Smooth muscle cell (in vitro differentiated cells): ENCODE results near the gene UCK1. TPM values are rescaled to one million over a fixed set of nuclear protein-coding genes. Genes with fewer than 3 reads are reported as not detected.

Experiments
- DNase-seq: peaks from one replicate; lab custom pipeline; 2025; ENCODE audit not compliant: unreplicated experiment; lab: John Stamatoyannopoulos, UW
- H2AFZ ChIP-seq: fragments of 200-600 bp; sonication (generic); 2 replicates; pipeline ENCODE4 v1.6.0; 2016; ENCODE audit warnings: antibody characterized with exemption, low read depth, mild to moderate bottlenecking
- H3F3A ChIP-seq: fragments of 200-600 bp; sonication (generic); 2 replicates; pipeline ENCODE4 v1.6.0; 2017; ENCODE audit warnings: antibody characterized with exemption, low read depth
- H3K27ac ChIP-seq: fragments of 200-600 bp; sonication (generic); 2 replicates; pipeline ENCODE4 v1.5.1; 2016; ENCODE audit warnings: low read depth, mild to moderate bottlenecking
- H3K27me3 ChIP-seq: fragments of 200-600 bp; sonication (generic); 2 replicates; pipeline ENCODE4 v1.6.1; 2016; ENCODE audit warnings: low read depth, mild to moderate bottlenecking
- H3K36me3 ChIP-seq: fragments of 200-600 bp; sonication (generic); 2 replicates; pipeline ENCODE4 v1.5.1; 2016; ENCODE audit warnings: low read depth
- H3K4me1 ChIP-seq: fragments of 200-600 bp; sonication (generic); 2 replicates; pipeline ENCODE4 v1.5.1; 2016; ENCODE audit warnings: low read depth
- H3K4me2 ChIP-seq: fragments of 200-600 bp; sonication (generic); 2 replicates; pipeline ENCODE4 v1.6.0; 2016; ENCODE audit warnings: mild to moderate bottlenecking
- H3K4me3 ChIP-seq: fragments of 200-600 bp; sonication (generic); 2 replicates; pipeline ENCODE4 v1.5.1; 2016; ENCODE audit warnings: mild to moderate bottlenecking
- H3K79me2 ChIP-seq: fragments of 200-600 bp; sonication (generic); 2 replicates; pipeline ENCODE4 v1.6.0; 2016; ENCODE audit warnings: low read depth, mild to moderate bottlenecking
- H3K9ac ChIP-seq: fragments of 200-600 bp; sonication (generic); 2 replicates; pipeline ENCODE4 v1.6.0; 2016; ENCODE audit warnings: low read depth
- H3K9me3 ChIP-seq: fragments of 200-600 bp; sonication (generic); replicated peaks from 2 replicates; pipeline ENCODE4 v1.5.1; 2016; ENCODE audit warnings: low read depth
- H4K20me1 ChIP-seq: fragments of 200-600 bp; sonication (generic); 2 replicates; pipeline ENCODE4 v1.6.0; 2016; ENCODE audit warnings: low read depth
- CTCF ChIP-seq: fragments of 200-600 bp; sonication (generic); IDR thresholded peaks from 2 replicates; pipeline ENCODE4 v1.5.1; 2017; ENCODE audit warnings: borderline replicate concordance, mild to moderate bottlenecking, antibody characterized with exemption; ENCODE audit not compliant: insufficient read depth, poor library complexity, severe bottlenecking
- WGBS: methylation state at CpG from one replicate; pipeline ENCODE4 v1.1.7; 2016; ENCODE audit warnings: low lambda C conversion rate; 5-methylcytosine and 5-hydroxymethylcytosine counted together
- polyA plus RNA-seq: library from polyadenylated mRNA; unstranded; fragments of >200 nt; fragmentation: Nextera tagmentation; extraction: Ambion mirVana; gene quantifications from 2 replicates; pipeline ENCODE4 v1.2.1, GENCODE V29; 2016
- total RNA-seq: library from RNA; depleted of rRNA; stranded (reverse); fragments of >200 nt; gene quantifications from 2 replicates; pipeline ENCODE4 v1.2.3, GENCODE V29; 2014

Gene UCK1
- total and polyA plus RNA-seq, 2 experiments from 2014 or later, result 9.7 to 20.2 TPM

- H3K4me2 ChIP-seq, result no peak overlapping the region
- no peak for TF ChIP-seq CTCF
- no peak overlapping the region for H3K9ac ChIP-seq
- 97% methylated on average over 24 of the region's 24 CpGs for WGBS
- no peak overlapping the region for H3K4me3 ChIP-seq
- no peaks in the 10 kb centered on the region for H3K27me3 ChIP-seq
- H3K27ac ChIP-seq, result no peak overlapping the region
- peaks cover 24% of the 10 kb centered on the region for H3K79me2 ChIP-seq
- DNase-seq, result no peak
- H3F3A ChIP-seq, result no peaks in the 10 kb centered on the region
- peaks cover 4% of the 10 kb centered on the region for H3K36me3 ChIP-seq
- H4K20me1 ChIP-seq, result peaks cover 80% of the 10 kb centered on the region
- no peak overlapping the region for H2AFZ ChIP-seq
- no peaks in the 10 kb centered on the region for H3K9me3 ChIP-seq
- H3K4me1 ChIP-seq, result no peaks in the 10 kb centered on the region
Observed at GRCh38 chr9:131482343-131483006, 48.6 kb downstream of the UCK1 start.

GRCh38 chr9:131481441-131482342 is 49.4 kb downstream of the UCK1 start:
- Histone ChIP-seq H3K27ac (no peak overlapping the region), H3K27me3 (no peaks in the 10 kb centered on the region), H3K36me3 (peaks cover 4% of the 10 kb centered on the region), H3F3A (no peaks in the 10 kb centered on the region), H2AFZ (no peak overlapping the region), H3K79me2 (peaks cover 24% of the 10 kb centered on the region), H3K4me3 (no peak overlapping the region), H4K20me1 (peaks cover 82% of the 10 kb centered on the region), H3K4me1 (no peaks in the 10 kb centered on the region), H3K9ac (no peak overlapping the region), H3K4me2 (no peak overlapping the region), H3K9me3 (no peaks in the 10 kb centered on the region)
- WGBS, result 88% methylated on average over 19 of the region's 19 CpGs
- no peak for DNase-seq
- TF ChIP-seq CTCF, result no peak

- Histone ChIP-seq H3K4me2 (no peak overlapping the region), H3K79me2 (peaks cover 24% of the 10 kb centered on the region), H3K9me3 (no peaks in the 10 kb centered on the region), H3K4me1 (no peaks in the 10 kb centered on the region), H3K4me3 (no peak overlapping the region), H2AFZ (no peak overlapping the region), H3K27me3 (no peaks in the 10 kb centered on the region), H4K20me1 (peaks cover 83% of the 10 kb centered on the region), H3K9ac (no peak overlapping the region), H3K36me3 (peaks cover 4% of the 10 kb centered on the region), H3F3A (no peaks in the 10 kb centered on the region), H3K27ac (no peak overlapping the region)
- DNase-seq, result no peak
- no peak for TF ChIP-seq CTCF
- 94% methylated on average over 1 of the region's 1 CpG for WGBS
Observed at GRCh38 chr9:131480258-131480657, 50.8 kb downstream of the UCK1 start.
